HL-60/S4 treated with retinoic acid at 250 ng/mL for 4 days and 3 days (cell line): ENCODE measurements around the gene ALPI.
"Not testable (repeated sequence)": the region's sequence is repeated elsewhere in the genome, so short reads cannot be mapped to it uniquely, and the experiment has no call there.

Experiments
- in situ Hi-C: fragments of 300-500 bp; cut with MboI; formaldehyde crosslinking; loops from 2 replicates; pipeline ENCODE4 v1.7.0; 2022; ENCODE audit warnings: low sequenced_read_pairs

ALPI gene

DNA sequence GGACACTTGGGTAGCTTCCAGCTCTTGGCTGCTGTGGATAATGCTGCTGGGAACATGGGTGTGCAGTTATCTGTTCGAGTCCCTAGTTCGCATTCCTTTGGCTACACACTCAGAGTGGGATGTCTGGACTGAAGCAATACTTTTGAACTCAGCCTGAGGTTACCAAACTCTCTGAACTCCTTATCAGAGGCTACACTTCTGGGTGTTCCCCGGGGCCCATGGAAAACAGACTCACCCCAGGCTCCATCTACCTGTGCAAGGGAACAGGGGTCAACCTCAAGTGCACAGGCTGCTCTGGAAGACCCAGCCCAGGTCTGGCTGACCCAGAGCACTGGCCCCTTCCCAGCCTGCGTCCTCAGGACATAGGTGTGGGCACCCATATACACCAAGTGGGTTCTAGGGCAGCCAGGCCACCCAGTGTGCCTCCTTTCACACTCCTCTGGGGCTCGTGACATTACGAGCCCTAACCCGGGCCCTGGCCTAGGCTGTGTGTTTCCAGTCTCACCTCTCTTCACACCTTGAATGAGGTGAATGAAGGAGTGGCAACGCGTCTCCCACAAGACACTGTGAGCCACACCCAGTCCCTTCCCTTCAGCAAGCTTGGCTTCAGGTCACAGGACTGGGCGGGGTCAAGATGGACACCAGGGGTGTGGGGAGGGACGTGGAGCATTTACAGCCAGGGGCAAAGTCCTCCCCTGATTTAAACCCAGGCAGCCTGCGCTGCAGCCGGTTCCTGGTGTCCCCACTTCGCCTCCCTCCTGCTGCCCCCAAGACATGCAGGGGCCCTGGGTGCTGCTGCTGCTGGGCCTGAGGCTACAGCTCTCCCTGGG is at the start of gene ALPI:
ALPI (plus strand) TSS at position 728 of the 830 bp plus-strand sequence; CDS start at position 775, 47 bp downstream.
- in situ Hi-C loops, result no loop called here

- in situ Hi-C loops, result no loop called here
Measured at GRCh38 chr2:232406556-232407310, 49.2 kb upstream of the ALPI start, which contains the start of gene ALPG. Gene ALPG, plus strand, starts transcription at chr2:232406844. Its CDS starts 51 bp downstream, at chr2:232406895.

- in situ Hi-C loops, result not testable (repeated sequence)
Measured at GRCh38 chr2:232407428-232408150, 48.4 kb upstream of the ALPI start.

GRCh38 chr2:232408269-232408668 is 47.7 kb upstream of the ALPI start:
- in situ Hi-C loops, result not testable (repeated sequence)

GRCh38 chr2:232409617-232410016 is 46.3 kb upstream of the ALPI start:
- in situ Hi-C loops, result not testable (repeated sequence)

- in situ Hi-C loops, result no loop called here
Measured at GRCh38 chr2:232410238-232410900, 45.6 kb upstream of the ALPI start.

- in situ Hi-C loops, result no loop called here
Measured at GRCh38 chr2:232411901-232412629, 43.9 kb upstream of the ALPI start.

GRCh38 chr2:232412986-232413385 is 43.0 kb upstream of the ALPI start:
- in situ Hi-C loops, result no loop called here

GRCh38 chr2:232415138-232415690 is 40.7 kb upstream of the ALPI start:
- in situ Hi-C loops, result no loop called here

- in situ Hi-C loops, result no loop called here
Measured at GRCh38 chr2:232415736-232416520, 40.0 kb upstream of the ALPI start.

- in situ Hi-C loops, result no loop called here
Measured at GRCh38 chr2:232416521-232417470, 39.2 kb upstream of the ALPI start.

- in situ Hi-C loops, result no loop called here
Measured at GRCh38 chr2:232417489-232417888, 38.5 kb upstream of the ALPI start.

DNA sequence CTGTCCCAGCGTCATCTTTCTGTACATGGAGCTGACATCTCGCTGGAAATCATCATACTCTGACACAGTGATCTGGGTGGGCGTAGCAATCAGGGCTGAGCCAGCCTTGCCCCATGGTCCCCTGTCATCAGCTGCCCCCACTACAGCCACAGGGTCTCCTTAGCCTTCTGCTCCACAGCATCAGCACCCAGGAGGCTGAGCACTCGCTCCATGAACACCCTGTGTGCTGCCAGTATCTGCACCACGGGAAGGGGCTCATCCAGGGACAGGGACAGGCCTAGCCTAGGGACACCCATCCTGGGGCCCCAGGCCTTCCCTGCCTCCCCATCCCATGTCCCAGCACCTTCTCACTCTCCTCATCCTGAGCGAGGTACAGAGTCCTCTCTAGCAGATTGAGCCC is 37.9 kb upstream of the ALPI start:
- in situ Hi-C loops, result no loop called here

GRCh38 chr2:232418466-232419244 is 37.3 kb upstream of the ALPI start:
- in situ Hi-C loops, result no loop called here

- in situ Hi-C loops, result no loop called here
Measured at GRCh38 chr2:232419245-232420072, 36.5 kb upstream of the ALPI start.

DNA sequence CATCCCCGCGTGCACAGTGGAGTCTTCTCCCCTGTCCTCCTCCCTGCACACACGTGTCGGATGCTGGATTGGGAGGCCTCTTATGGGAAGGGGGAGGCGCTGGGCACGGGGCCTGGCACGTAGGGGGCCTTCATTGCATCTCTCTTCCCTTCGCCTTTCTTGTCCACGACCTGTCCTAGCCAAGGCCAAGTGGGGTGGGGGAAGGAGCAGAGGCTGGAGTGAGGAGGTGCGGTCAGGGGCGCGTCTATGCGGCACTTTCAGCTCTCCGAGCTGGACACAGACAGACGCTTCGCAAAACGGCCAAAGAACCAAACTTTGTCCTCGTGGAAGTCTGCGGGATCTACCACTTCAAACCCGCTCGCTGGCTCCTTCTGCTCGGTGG is 35.9 kb upstream of the ALPI start:
- in situ Hi-C loops, result no loop called here
